Measurements from ENCODE around the gene GABRR1. TPM values are rescaled to one million over a fixed set of nuclear protein-coding genes. Genes with fewer than 3 reads are reported as not detected.

The GABRR1 gene
- not detected for total RNA-seq

GRCh38 chr6:89217299-89217910 lies at the start of gene GABRR1:
Gene GABRR1 (minus strand): TSS chr6:89217358. CDS start chr6:89217322, 36 bp downstream.
- DNase-seq (ENCODE audit: low spot score) (no peak), ATAC-seq (no peak)
- no peaks in the 10 kb centered on the region for H3K4me1 Mint-ChIP-seq (ENCODE audit: low read depth in 2 of 2)
- H3K27ac Mint-ChIP-seq: no peak within 1 kb of the TSS
- no peaks in the 10 kb centered on the region for H3K9me3 Mint-ChIP-seq
- H3K27me3 Mint-ChIP-seq: peaks cover 7 to 28% of the 10 kb centered on the region in 2 donors
- H3K36me3 Mint-ChIP-seq: no peaks in the 10 kb centered on the region
- no peak within 1 kb of the TSS for H3K4me3 Mint-ChIP-seq

GRCh38 chr6:89264296-89264695 lies 47.1 kb upstream of the GABRR1 start:
- no peaks in the 10 kb centered on the region for H3K4me1 Mint-ChIP-seq (ENCODE audit: low read depth in 2 of 2)
- no peaks in the 10 kb centered on the region for H3K27me3 Mint-ChIP-seq
- H3K4me3 Mint-ChIP-seq: no peak overlapping the region
- ATAC-seq (no peak), DNase-seq (ENCODE audit: low spot score) (no peak)
- no peaks in the 10 kb centered on the region for H3K36me3 Mint-ChIP-seq
- H3K27ac Mint-ChIP-seq: no peak overlapping the region
- H3K9me3 Mint-ChIP-seq: no peaks in the 10 kb centered on the region

DNA sequence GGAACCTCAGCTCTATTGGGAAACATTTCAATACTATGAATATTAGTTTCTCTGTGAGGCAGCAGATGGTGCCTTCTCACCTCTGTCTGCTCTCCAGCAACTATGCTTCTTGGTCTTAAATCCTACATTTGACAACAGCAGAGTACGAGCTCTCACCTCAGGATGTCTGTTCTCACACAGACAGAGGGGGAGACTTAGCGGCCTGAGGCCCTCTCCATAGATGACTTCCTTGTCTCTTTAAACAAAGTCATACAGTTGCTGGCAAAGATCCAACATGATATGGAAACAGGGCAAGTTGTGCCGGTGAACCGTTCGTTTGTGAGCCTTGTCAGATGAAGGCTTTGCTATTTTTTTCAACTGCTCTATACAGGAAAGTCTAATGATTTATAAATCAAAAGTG lies 43.7 kb upstream of the GABRR1 start:
- H3K4me3 Mint-ChIP-seq: no peak overlapping the region
- no peaks in the 10 kb centered on the region for H3K36me3 Mint-ChIP-seq
- no peak overlapping the region for H3K27ac Mint-ChIP-seq
- H3K9me3 Mint-ChIP-seq: no peaks in the 10 kb centered on the region
- ATAC-seq: no peak
- H3K4me1 Mint-ChIP-seq (ENCODE audit: low read depth in 2 of 2): no peaks in the 10 kb centered on the region
- no peak for DNase-seq (ENCODE audit: low spot score)
- no peaks in the 10 kb centered on the region for H3K27me3 Mint-ChIP-seq

GRCh38 chr6:89260310-89260709 lies 43.2 kb upstream of the GABRR1 start:
- Mint-ChIP-seq H3K4me3 (no peak overlapping the region), H3K4me1 (ENCODE audit: low read depth in 2 of 2) (no peaks in the 10 kb centered on the region), H3K9me3 (no peaks in the 10 kb centered on the region), H3K27ac (no peak overlapping the region), H3K36me3 (no peaks in the 10 kb centered on the region), H3K27me3 (no peaks in the 10 kb centered on the region)
- ATAC-seq (no peak), DNase-seq (ENCODE audit: low spot score) (no peak)

- peaks cover 3 to 5% of the 10 kb centered on the region in 2 donors for H3K27me3 Mint-ChIP-seq
- no peaks in the 10 kb centered on the region for H3K36me3 Mint-ChIP-seq
- H3K4me3 Mint-ChIP-seq: no peak overlapping the region
- H3K27ac Mint-ChIP-seq: no peak overlapping the region
- no peaks in the 10 kb centered on the region for H3K9me3 Mint-ChIP-seq
- DNase-seq (ENCODE audit: low spot score): no peak
- no peaks in the 10 kb centered on the region for H3K4me1 Mint-ChIP-seq (ENCODE audit: low read depth in 2 of 2)
- no peak for ATAC-seq
Measured at GRCh38 chr6:89258912-89259311, 41.8 kb upstream of the GABRR1 start.

DNA sequence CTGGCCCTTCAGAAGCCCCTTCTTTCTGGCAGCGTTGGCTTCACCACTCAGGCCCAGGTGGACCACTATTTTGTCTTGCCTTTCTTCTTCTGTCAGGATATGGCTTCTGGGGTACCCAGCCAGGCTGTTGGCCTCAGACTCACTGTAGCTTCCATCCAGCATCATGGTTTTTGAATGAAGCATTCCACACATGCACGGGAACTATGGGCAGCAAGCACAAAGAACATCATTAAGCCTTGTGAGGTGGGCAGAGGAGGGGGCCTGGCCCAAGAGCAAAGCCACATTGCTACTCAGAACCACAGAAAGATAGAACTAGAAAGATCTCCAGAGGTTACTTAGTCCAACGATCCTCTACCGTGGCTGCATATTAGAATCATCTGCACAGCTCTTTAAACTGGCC lies 40.6 kb upstream of the GABRR1 start:
- no peaks in the 10 kb centered on the region for H3K4me1 Mint-ChIP-seq (ENCODE audit: low read depth in 2 of 2)
- H3K36me3 Mint-ChIP-seq: no peaks in the 10 kb centered on the region
- H3K27ac Mint-ChIP-seq: no peak overlapping the region
- no peak overlapping the region for H3K4me3 Mint-ChIP-seq
- H3K9me3 Mint-ChIP-seq: no peaks in the 10 kb centered on the region
- no peak for ATAC-seq
- no peak for DNase-seq (ENCODE audit: low spot score)
- peaks cover 9 to 12% of the 10 kb centered on the region in 2 donors for H3K27me3 Mint-ChIP-seq

DNA sequence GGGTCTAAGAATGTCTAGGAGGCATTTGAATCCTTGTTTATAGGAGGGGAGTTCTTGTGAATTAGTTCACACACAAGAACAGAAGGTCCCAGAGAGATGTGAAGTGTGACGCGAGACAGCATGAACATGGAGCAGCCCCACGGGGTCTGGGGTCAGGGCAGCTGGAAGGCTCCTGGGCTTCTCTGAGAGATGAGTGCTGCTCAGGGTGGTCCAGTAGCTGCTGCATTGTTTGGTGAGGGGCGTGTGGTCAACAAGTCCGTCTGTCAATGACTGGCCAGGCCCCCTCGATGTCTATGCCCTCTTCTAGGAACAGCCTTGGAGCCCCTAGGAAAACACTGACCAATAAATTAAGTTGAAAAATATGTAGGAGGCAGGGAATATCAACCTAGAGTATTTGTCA lies 40.2 kb upstream of the GABRR1 start:
- no peak overlapping the region for H3K4me3 Mint-ChIP-seq
- no peaks in the 10 kb centered on the region for H3K4me1 Mint-ChIP-seq (ENCODE audit: low read depth in 2 of 2)
- peaks cover 9 to 12% of the 10 kb centered on the region in 2 donors for H3K27me3 Mint-ChIP-seq
- no peaks in the 10 kb centered on the region for H3K9me3 Mint-ChIP-seq
- no peaks in the 10 kb centered on the region for H3K36me3 Mint-ChIP-seq
- no peak overlapping the region for H3K27ac Mint-ChIP-seq
- ATAC-seq (no peak), DNase-seq (ENCODE audit: low spot score) (no peak)

DNA sequence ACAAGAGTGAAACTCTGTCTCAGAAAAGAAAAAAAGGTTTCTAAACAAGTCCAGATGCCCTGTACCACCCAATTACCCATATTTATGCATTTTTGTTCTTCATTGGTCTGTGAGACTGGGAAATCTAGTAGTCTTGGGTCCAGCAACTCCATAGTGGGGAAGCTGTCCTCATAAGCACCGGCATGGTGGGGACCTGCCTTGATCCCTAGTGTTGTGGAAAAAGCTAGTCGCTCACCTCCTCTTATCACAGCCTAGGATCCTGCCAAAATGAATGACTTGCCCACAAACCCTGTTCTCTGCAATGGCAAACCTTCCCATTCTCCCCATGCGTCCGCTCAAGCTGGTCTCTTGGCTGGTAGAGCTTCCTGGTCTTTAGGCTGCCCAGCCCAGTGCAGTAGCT lies 38.3 kb upstream of the GABRR1 start:
- Mint-ChIP-seq H3K27ac (no peak overlapping the region), H3K4me3 (no peak overlapping the region)
- DNase-seq (ENCODE audit: low spot score): no peak

DNA sequence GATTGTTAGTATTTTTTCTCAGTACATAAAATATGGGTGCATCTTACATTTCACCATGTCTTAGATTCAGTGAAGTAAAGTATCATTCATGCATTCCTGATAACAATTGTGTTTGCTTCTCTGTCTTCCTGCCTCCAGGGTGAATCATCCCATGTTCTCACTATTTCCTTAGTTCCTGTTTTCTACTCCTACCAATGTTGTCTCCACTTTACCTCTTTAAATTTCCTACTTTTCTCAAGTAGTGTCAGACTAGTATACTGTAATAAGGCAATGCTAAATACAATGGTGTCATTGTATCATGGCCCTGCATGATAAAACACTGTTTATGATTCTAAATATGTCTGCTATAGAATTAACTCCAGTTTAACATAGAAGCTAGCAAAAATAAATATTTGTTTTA lies 37.4 kb upstream of the GABRR1 start:
- DNase-seq (ENCODE audit: low spot score): no peak
- no peak overlapping the region for H3K4me3 Mint-ChIP-seq
- ATAC-seq: no peak
- no peaks in the 10 kb centered on the region for H3K4me1 Mint-ChIP-seq (ENCODE audit: low read depth in 2 of 2)
- H3K36me3 Mint-ChIP-seq: no peaks in the 10 kb centered on the region
- peaks cover 11 to 12% of the 10 kb centered on the region in 2 donors for H3K27me3 Mint-ChIP-seq
- no peaks in the 10 kb centered on the region for H3K9me3 Mint-ChIP-seq
- no peak overlapping the region for H3K27ac Mint-ChIP-seq

More for the DNA sequence above, 38.3 kb upstream of the GABRR1 start:
- H3K27me3 Mint-ChIP-seq: peaks cover 9 to 12% of the 10 kb centered on the region in 2 donors
- H3K36me3 Mint-ChIP-seq: no peaks in the 10 kb centered on the region
- H3K9me3 Mint-ChIP-seq: no peaks in the 10 kb centered on the region
- ATAC-seq: no peak
- H3K4me1 Mint-ChIP-seq (ENCODE audit: low read depth in 2 of 2): no peaks in the 10 kb centered on the region

DNA sequence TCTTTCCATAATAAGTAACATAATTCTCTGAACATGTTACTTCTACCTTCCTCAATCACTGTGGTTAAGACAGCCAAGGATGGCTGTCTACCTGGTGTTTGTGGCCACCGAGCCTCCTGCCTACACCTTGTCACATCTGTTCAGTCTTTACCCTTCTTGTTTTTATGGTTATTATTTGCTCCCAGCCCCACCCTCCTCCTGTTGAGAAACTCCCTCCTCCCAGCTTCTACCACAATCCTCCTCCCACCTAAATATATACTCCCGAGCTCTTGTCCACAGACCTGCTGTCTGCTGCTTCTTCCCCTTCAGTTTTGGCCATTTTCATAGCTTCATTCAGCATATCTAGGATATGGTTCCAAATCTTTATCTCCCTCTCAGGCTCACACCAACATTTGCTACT lies 35.7 kb upstream of the GABRR1 start:
- no peak for ATAC-seq
- Mint-ChIP-seq H3K9me3 (no peaks in the 10 kb centered on the region), H3K27me3 (peaks cover 12% of the 10 kb centered on the region in 2 donors), H3K4me3 (no peak overlapping the region), H3K36me3 (no peaks in the 10 kb centered on the region), H3K27ac (no peak overlapping the region), H3K4me1 (ENCODE audit: low read depth in 2 of 2) (no peaks in the 10 kb centered on the region)
- no peak for DNase-seq (ENCODE audit: low spot score)

DNA sequence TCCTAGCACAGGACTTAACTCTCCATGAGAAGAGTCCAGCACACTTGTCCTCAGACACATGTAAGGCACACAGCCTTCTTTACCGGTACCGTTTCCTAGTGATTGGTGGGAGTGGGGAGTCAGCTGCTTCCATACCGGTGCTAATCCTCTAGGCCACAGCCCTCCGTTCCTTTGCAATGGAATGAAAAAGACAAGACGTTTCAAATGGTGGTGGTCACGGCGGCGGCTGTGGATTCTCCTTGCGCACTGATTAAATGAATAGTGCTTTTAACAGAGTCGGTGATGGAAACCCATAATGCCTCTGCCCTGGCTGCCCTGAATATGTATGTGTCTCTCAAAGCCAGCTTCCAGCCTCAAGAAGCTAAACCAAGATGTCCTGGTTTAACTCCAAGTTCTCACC lies 34.8 kb upstream of the GABRR1 start:
- no peaks in the 10 kb centered on the region for H3K9me3 Mint-ChIP-seq
- H3K4me3 Mint-ChIP-seq: no peak overlapping the region
- no peaks in the 10 kb centered on the region for H3K36me3 Mint-ChIP-seq
- H3K4me1 Mint-ChIP-seq (ENCODE audit: low read depth in 2 of 2): no peaks in the 10 kb centered on the region
- H3K27ac Mint-ChIP-seq: no peak overlapping the region
- H3K27me3 Mint-ChIP-seq: peaks cover 12% of the 10 kb centered on the region in 2 donors
- DNase-seq (ENCODE audit: low spot score): no peak
- no peak for ATAC-seq

DNA sequence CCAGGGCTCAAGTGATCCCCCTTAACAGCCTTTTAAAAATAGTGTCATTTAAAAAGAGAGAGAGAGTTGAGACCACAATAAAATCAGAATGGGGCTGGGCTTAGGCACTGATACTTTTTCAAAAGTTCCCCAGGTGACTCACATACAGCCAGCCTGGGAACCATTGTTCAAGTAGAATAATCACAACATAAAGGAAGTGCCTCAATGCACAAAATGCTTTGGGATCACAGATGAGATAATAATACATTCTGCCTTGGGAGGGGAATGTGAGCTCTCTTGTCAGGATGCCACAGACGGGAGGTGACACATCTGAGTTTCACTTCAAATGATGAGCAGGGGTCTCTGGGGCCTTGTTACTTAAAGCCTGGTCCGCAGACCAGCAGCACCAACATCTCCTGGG lies 34.0 kb upstream of the GABRR1 start:
- no peak overlapping the region for H3K4me3 Mint-ChIP-seq
- no peaks in the 10 kb centered on the region for H3K4me1 Mint-ChIP-seq (ENCODE audit: low read depth in 2 of 2)
- H3K36me3 Mint-ChIP-seq: no peaks in the 10 kb centered on the region
- H3K27me3 Mint-ChIP-seq: peaks cover 12% of the 10 kb centered on the region in 2 donors
- DNase-seq (ENCODE audit: low spot score) (no peak), ATAC-seq (no peak)
- no peaks in the 10 kb centered on the region for H3K9me3 Mint-ChIP-seq
- H3K27ac Mint-ChIP-seq: no peak overlapping the region

DNA sequence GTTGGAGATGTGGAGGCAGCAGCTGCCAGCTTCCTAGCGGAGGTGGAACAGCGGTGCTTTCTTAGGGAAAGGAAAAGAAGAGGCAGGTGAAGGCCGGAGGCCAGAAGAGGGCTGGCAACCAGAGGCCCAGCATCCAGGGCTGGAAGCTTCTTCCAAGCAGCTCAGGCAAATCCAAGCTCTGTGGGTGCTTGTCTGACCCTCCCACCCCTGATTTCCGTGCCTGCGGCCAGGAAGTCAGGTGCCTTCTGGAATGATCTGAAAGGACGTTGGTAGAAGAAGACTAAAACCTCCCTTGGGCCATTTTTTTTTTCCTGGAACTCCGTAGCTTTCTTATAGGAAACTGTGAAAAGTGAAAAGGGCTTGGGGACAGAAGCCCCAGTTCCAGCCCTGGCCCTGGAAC lies 33.1 kb upstream of the GABRR1 start:
- H3K4me3 Mint-ChIP-seq: no peak overlapping the region
- no peaks in the 10 kb centered on the region for H3K4me1 Mint-ChIP-seq (ENCODE audit: low read depth in 2 of 2)
- peaks cover 12% of the 10 kb centered on the region in 2 donors for H3K27me3 Mint-ChIP-seq
- ATAC-seq (no peak), DNase-seq (ENCODE audit: low spot score) (no peak)
- no peak overlapping the region for H3K27ac Mint-ChIP-seq
- no peaks in the 10 kb centered on the region for H3K36me3 Mint-ChIP-seq
- no peaks in the 10 kb centered on the region for H3K9me3 Mint-ChIP-seq

- H3K36me3 Mint-ChIP-seq: no peaks in the 10 kb centered on the region
- H3K27me3 Mint-ChIP-seq: peaks cover 0 to 5% of the 10 kb centered on the region in 2 donors
- ATAC-seq (no peak), DNase-seq (ENCODE audit: low spot score) (no peak)
- H3K4me3 Mint-ChIP-seq: no peak overlapping the region
- H3K4me1 Mint-ChIP-seq (ENCODE audit: low read depth in 2 of 2): peaks cover 8 to 10% of the 10 kb centered on the region in 2 donors
- no peak overlapping the region for H3K27ac Mint-ChIP-seq
- H3K9me3 Mint-ChIP-seq: no peaks in the 10 kb centered on the region
Measured at GRCh38 chr6:89244241-89244985, 27.3 kb upstream of the GABRR1 start.

DNA sequence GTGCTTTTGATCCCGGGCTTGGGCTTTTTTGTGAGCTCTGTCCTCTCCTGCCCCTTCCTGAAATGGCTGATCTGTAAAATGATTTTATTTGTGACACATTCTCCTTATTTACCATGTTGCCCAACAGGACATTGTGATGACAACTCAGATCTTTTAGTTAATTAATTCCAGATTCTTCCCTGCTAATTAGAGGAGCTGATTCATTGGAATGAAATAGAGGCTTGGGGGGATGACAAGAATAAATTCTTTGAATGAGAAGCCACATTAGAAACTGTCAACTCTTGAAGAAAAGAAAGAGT lies 26.1 kb upstream of the GABRR1 start:
- Mint-ChIP-seq H3K4me1 (ENCODE audit: low read depth in 2 of 2) (peaks cover 13 to 14% of the 10 kb centered on the region in 2 donors), H3K9me3 (no peaks in the 10 kb centered on the region), H3K36me3 (no peaks in the 10 kb centered on the region), H3K27ac (no peak overlapping the region), H3K4me3 (no peak overlapping the region), H3K27me3 (peaks cover 3 to 5% of the 10 kb centered on the region in 2 donors)
- DNase-seq (ENCODE audit: low spot score) (no peak), ATAC-seq (no peak)
